Measurements from ENCODE around the gene AOPEP.

The AOPEP gene

GRCh38 chr9:95022657-95023056 is 296.2 kb downstream of the AOPEP start:
- Histone ChIP-seq H3K27ac (ENCODE audit: low read depth, low read length) (peak overlapping the region; percentile 66), H3K27me3 (ENCODE audit: control insufficient read depth in 5 of 5, insufficient read depth in 4 of 5, low read length in 5 of 5) (no peaks in the 10 kb centered on the region), H3K9ac (ENCODE audit: low read length in 5 of 5) (no peak overlapping the region), H3K9me3 (ENCODE audit: control insufficient read depth in 5 of 5, low read length in 5 of 5) (no peaks in the 10 kb centered on the region), H3K4me3 (ENCODE audit: low read depth in 1 of 5, low read length in 5 of 5) (no peak overlapping the region), H3K4me1 (ENCODE audit: control insufficient read depth in 5 of 5, insufficient read depth in 5 of 5, low read length in 5 of 5) (peaks cover 4 to 53% (median 26%) of the 10 kb centered on the region in 5 donors), H3K36me3 (ENCODE audit: control insufficient read depth in 5 of 5, insufficient read depth in 5 of 5, low read length in 5 of 5) (peaks cover 12 to 31% (median 17%) of the 10 kb centered on the region in 5 donors)

GRCh38 chr9:95023217-95024003 is 296.9 kb downstream of the AOPEP start:
- Histone ChIP-seq H3K36me3 (ENCODE audit: control insufficient read depth in 5 of 5, insufficient read depth in 5 of 5, low read length in 5 of 5) (peaks cover 12 to 29% (median 18%) of the 10 kb centered on the region in 5 donors), H3K4me1 (ENCODE audit: control insufficient read depth in 5 of 5, insufficient read depth in 5 of 5, low read length in 5 of 5) (peaks cover 2 to 49% (median 26%) of the 10 kb centered on the region in 5 donors), H3K9me3 (ENCODE audit: control insufficient read depth in 5 of 5, low read length in 5 of 5) (no peaks in the 10 kb centered on the region), H3K9ac (ENCODE audit: low read length in 5 of 5) (peak overlapping the region in 1 of 5 donors; percentile 19), H3K4me3 (ENCODE audit: low read depth in 1 of 5, low read length in 5 of 5) (no peak overlapping the region), H3K27me3 (ENCODE audit: control insufficient read depth in 5 of 5, insufficient read depth in 4 of 5, low read length in 5 of 5) (no peaks in the 10 kb centered on the region), H3K27ac (ENCODE audit: low read depth, low read length) (peak overlapping the region; percentile 66)

- Histone ChIP-seq H3K4me3 (ENCODE audit: low read depth in 1 of 5, low read length in 5 of 5) (no peak overlapping the region), H3K9ac (ENCODE audit: low read length in 5 of 5) (peak overlapping the region in 1 of 5 donors; percentile 14), H3K36me3 (ENCODE audit: control insufficient read depth in 5 of 5, insufficient read depth in 5 of 5, low read length in 5 of 5) (peaks cover 12 to 25% (median 20%) of the 10 kb centered on the region in 5 donors), H3K9me3 (ENCODE audit: control insufficient read depth in 5 of 5, low read length in 5 of 5) (no peaks in the 10 kb centered on the region), H3K27ac (ENCODE audit: low read depth, low read length) (peak overlapping the region; percentile 66), H3K4me1 (ENCODE audit: control insufficient read depth in 5 of 5, insufficient read depth in 5 of 5, low read length in 5 of 5) (peaks cover 2 to 41% (median 27%) of the 10 kb centered on the region in 5 donors), H3K27me3 (ENCODE audit: control insufficient read depth in 5 of 5, insufficient read depth in 4 of 5, low read length in 5 of 5) (no peaks in the 10 kb centered on the region)
Observed at GRCh38 chr9:95024097-95024671, 297.7 kb downstream of the AOPEP start.

GRCh38 chr9:95025213-95026147 is 299.0 kb downstream of the AOPEP start:
- peaks cover 6 to 16% (median 12%) of the 10 kb centered on the region in 5 donors for H3K36me3 ChIP-seq (ENCODE audit: control insufficient read depth in 5 of 5, insufficient read depth in 5 of 5, low read length in 5 of 5)
- peaks cover 2 to 38% (median 30%) of the 10 kb centered on the region in 5 donors for H3K4me1 ChIP-seq (ENCODE audit: control insufficient read depth in 5 of 5, insufficient read depth in 5 of 5, low read length in 5 of 5)
- peak overlapping the region in 1 of 5 donors; percentile 31 for H3K4me3 ChIP-seq (ENCODE audit: low read depth in 1 of 5, low read length in 5 of 5)
- no peaks in the 10 kb centered on the region for H3K27me3 ChIP-seq (ENCODE audit: control insufficient read depth in 5 of 5, insufficient read depth in 4 of 5, low read length in 5 of 5)
- peak overlapping the region; percentile 66 for H3K27ac ChIP-seq (ENCODE audit: low read depth, low read length)
- no peaks in the 10 kb centered on the region for H3K9me3 ChIP-seq (ENCODE audit: control insufficient read depth in 5 of 5, low read length in 5 of 5)
- H3K9ac ChIP-seq (ENCODE audit: low read length in 5 of 5) = no peak overlapping the region

- Histone ChIP-seq H3K27me3 (ENCODE audit: control insufficient read depth in 5 of 5, insufficient read depth in 4 of 5, low read length in 5 of 5) (no peaks in the 10 kb centered on the region), H3K9me3 (ENCODE audit: control insufficient read depth in 5 of 5, low read length in 5 of 5) (no peaks in the 10 kb centered on the region), H3K4me1 (ENCODE audit: control insufficient read depth in 5 of 5, insufficient read depth in 5 of 5, low read length in 5 of 5) (peaks cover 2 to 38% (median 30%) of the 10 kb centered on the region in 5 donors), H3K36me3 (ENCODE audit: control insufficient read depth in 5 of 5, insufficient read depth in 5 of 5, low read length in 5 of 5) (peaks cover 6 to 15% (median 12%) of the 10 kb centered on the region in 5 donors), H3K9ac (ENCODE audit: low read length in 5 of 5) (no peak overlapping the region), H3K27ac (ENCODE audit: low read depth, low read length) (no peak overlapping the region), H3K4me3 (ENCODE audit: low read depth in 1 of 5, low read length in 5 of 5) (no peak overlapping the region)
Observed at GRCh38 chr9:95026148-95026524, 299.6 kb downstream of the AOPEP start.

GRCh38 chr9:95027914-95028852 is 301.7 kb downstream of the AOPEP start:
- Histone ChIP-seq H3K27ac (ENCODE audit: low read depth, low read length) (no peak overlapping the region), H3K4me1 (ENCODE audit: control insufficient read depth in 5 of 5, insufficient read depth in 5 of 5, low read length in 5 of 5) (peaks cover 2 to 36% (median 25%) of the 10 kb centered on the region in 5 donors), H3K4me3 (ENCODE audit: low read depth in 1 of 5, low read length in 5 of 5) (no peak overlapping the region), H3K9ac (ENCODE audit: low read length in 5 of 5) (no peak overlapping the region), H3K9me3 (ENCODE audit: control insufficient read depth in 5 of 5, low read length in 5 of 5) (no peaks in the 10 kb centered on the region), H3K27me3 (ENCODE audit: control insufficient read depth in 5 of 5, insufficient read depth in 4 of 5, low read length in 5 of 5) (no peaks in the 10 kb centered on the region), H3K36me3 (ENCODE audit: control insufficient read depth in 5 of 5, insufficient read depth in 5 of 5, low read length in 5 of 5) (peaks cover 0 to 12% (median 6%) of the 10 kb centered on the region in 5 donors)

GRCh38 chr9:95028853-95029219 is 302.3 kb downstream of the AOPEP start:
- H3K9ac ChIP-seq (ENCODE audit: low read length in 5 of 5) = no peak overlapping the region
- no peaks in the 10 kb centered on the region for H3K27me3 ChIP-seq (ENCODE audit: control insufficient read depth in 5 of 5, insufficient read depth in 4 of 5, low read length in 5 of 5)
- no peak overlapping the region for H3K4me3 ChIP-seq (ENCODE audit: low read depth in 1 of 5, low read length in 5 of 5)
- H3K36me3 ChIP-seq (ENCODE audit: control insufficient read depth in 5 of 5, insufficient read depth in 5 of 5, low read length in 5 of 5) = peaks cover 0 to 12% (median 6%) of the 10 kb centered on the region in 5 donors
- H3K4me1 ChIP-seq (ENCODE audit: control insufficient read depth in 5 of 5, insufficient read depth in 5 of 5, low read length in 5 of 5) = peaks cover 2 to 29% (median 20%) of the 10 kb centered on the region in 5 donors
- H3K27ac ChIP-seq (ENCODE audit: low read depth, low read length) = no peak overlapping the region
- H3K9me3 ChIP-seq (ENCODE audit: control insufficient read depth in 5 of 5, low read length in 5 of 5) = no peaks in the 10 kb centered on the region

GRCh38 chr9:95029288-95029687 is 302.8 kb downstream of the AOPEP start:
- Histone ChIP-seq H3K9ac (ENCODE audit: low read length in 5 of 5) (no peak overlapping the region), H3K27me3 (ENCODE audit: control insufficient read depth in 5 of 5, insufficient read depth in 4 of 5, low read length in 5 of 5) (no peaks in the 10 kb centered on the region), H3K9me3 (ENCODE audit: control insufficient read depth in 5 of 5, low read length in 5 of 5) (no peaks in the 10 kb centered on the region), H3K36me3 (ENCODE audit: control insufficient read depth in 5 of 5, insufficient read depth in 5 of 5, low read length in 5 of 5) (peaks cover 0 to 12% (median 6%) of the 10 kb centered on the region in 5 donors), H3K4me3 (ENCODE audit: low read depth in 1 of 5, low read length in 5 of 5) (no peak overlapping the region), H3K27ac (ENCODE audit: low read depth, low read length) (no peak overlapping the region), H3K4me1 (ENCODE audit: control insufficient read depth in 5 of 5, insufficient read depth in 5 of 5, low read length in 5 of 5) (peaks cover 0 to 25% (median 20%) of the 10 kb centered on the region in 5 donors)

- Histone ChIP-seq H3K36me3 (ENCODE audit: control insufficient read depth in 5 of 5, insufficient read depth in 5 of 5, low read length in 5 of 5) (peaks cover 0 to 12% (median 6%) of the 10 kb centered on the region in 5 donors), H3K4me1 (ENCODE audit: control insufficient read depth in 5 of 5, insufficient read depth in 5 of 5, low read length in 5 of 5) (peaks cover 0 to 21% (median 19%) of the 10 kb centered on the region in 5 donors), H3K4me3 (ENCODE audit: low read depth in 1 of 5, low read length in 5 of 5) (no peak overlapping the region), H3K9ac (ENCODE audit: low read length in 5 of 5) (no peak overlapping the region), H3K27me3 (ENCODE audit: control insufficient read depth in 5 of 5, insufficient read depth in 4 of 5, low read length in 5 of 5) (no peaks in the 10 kb centered on the region), H3K27ac (ENCODE audit: low read depth, low read length) (no peak overlapping the region), H3K9me3 (ENCODE audit: control insufficient read depth in 5 of 5, low read length in 5 of 5) (no peaks in the 10 kb centered on the region)
Observed at GRCh38 chr9:95029720-95030119, 303.2 kb downstream of the AOPEP start.

Measured in subcutaneous abdominal adipose tissue (tissue), 5 donors.